Activated CD4-positive, alpha-beta T cell treated with anti-CD3 and anti-CD28 coated beads, Interleukin-2, amount 10 ng/mL, durations not matched to agents 24 days and 14 days (primary cell): ENCODE data around the gene HDAC1. TPM values are rescaled to one million over a fixed set of nuclear protein-coding genes. Genes with fewer than 3 reads are reported as not detected.
"Not testable (repeated sequence)": the region's sequence is repeated elsewhere in the genome, so short reads cannot be mapped to it uniquely, and the experiment has no call there.

Source experiments
- DNase-seq: peaks from one replicate; pipeline ENCODE4 v3.0.0; 2022
- H3K27ac Mint-ChIP-seq: one replicate; pipeline ENCODE4 v1.8.0; 2022; ENCODE audit warnings: mild to moderate bottlenecking, mixed read lengths
- H3K27me3 Mint-ChIP-seq: one replicate; pipeline ENCODE4 v1.8.0; 2022; ENCODE audit warnings: mixed read lengths
- H3K36me3 Mint-ChIP-seq: one replicate; pipeline ENCODE4 v1.8.0; 2022; ENCODE audit warnings: low read depth, mild to moderate bottlenecking, mixed read lengths
- H3K4me1 Mint-ChIP-seq: one replicate; pipeline ENCODE4 v1.8.0; 2021; ENCODE audit warnings: mixed read lengths
- H3K4me3 Mint-ChIP-seq: one replicate; pipeline ENCODE4 v1.8.0; 2022; ENCODE audit warnings: mild to moderate bottlenecking, moderate library complexity, mixed read lengths
- H3K9me3 Mint-ChIP-seq: one replicate; pipeline ENCODE4 v1.8.0; 2021; ENCODE audit warnings: mixed read lengths
- intact Hi-C: fragments of 100-400 bp; cut with micrococcal nuclease; formaldehyde crosslinking; loops from one replicate; pipeline ENCODE4 v1.15.1; 2023
- total RNA-seq: library from RNA; stranded (reverse); gene quantifications from 2 replicates; pipeline ENCODE4 v1.2.3, GENCODE V29; 2022

The HDAC1 gene
- 181 and 184 TPM in 2 replicates for total RNA-seq

DNA sequence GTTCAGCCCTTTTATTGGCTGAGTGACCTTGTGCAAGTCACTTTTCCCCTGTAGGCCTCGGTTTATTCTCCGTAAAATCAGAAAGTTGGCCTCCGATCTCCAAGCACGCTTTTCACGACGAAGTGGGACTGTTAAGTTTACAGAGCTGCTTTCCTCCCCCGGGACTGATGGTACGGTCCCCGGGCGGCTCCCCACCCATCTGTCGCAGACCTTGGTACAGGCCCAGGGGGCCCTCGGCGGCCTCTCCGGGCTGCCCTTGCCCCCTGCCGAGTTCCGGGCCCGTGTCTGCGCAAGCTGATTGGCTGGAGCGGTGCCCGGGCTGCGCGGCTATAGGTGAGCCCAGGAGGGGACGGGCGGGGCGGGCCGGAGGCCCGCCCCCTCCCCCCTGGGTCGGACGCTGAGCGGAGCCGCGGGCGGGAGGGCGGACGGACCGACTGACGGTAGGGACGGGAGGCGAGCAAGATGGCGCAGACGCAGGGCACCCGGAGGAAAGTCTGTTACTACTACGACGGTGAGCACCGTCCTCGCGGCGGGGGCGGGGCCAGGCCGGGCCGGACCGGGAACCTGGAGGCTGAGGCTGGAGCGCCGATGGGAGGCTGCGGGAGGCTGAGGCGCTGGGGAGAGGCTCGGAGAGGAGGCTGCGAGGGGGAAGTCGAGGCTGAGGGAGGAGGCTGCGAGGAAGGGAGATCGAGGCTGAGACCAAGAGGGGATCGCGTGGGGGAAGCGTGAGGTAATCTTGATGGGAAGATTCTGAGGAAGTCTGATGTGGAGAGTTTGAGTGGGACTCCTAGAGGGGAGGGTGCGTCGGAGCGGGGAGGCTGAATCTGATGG, at the start of gene HDAC1:
Gene HDAC1, plus strand, starts transcription at position 376 of the 831 bp plus-strand sequence. Its CDS starts 87 bp downstream, at position 463.
- peaks cover 32% of the 10 kb centered on the region for H3K4me1 Mint-ChIP-seq
- no peaks in the 10 kb centered on the region for H3K9me3 Mint-ChIP-seq
- peaks cover 29% of the 10 kb centered on the region for H3K36me3 Mint-ChIP-seq
- intact Hi-C loops = loop anchor here (1.0 to 2.0 kb wide), 6 partner anchors 19 to 103 kb away; partner anchors contain the start of genes BSDC1, EIF3I, LCK and MARCKSL1
- no peaks in the 10 kb centered on the region for H3K27me3 Mint-ChIP-seq
- H3K27ac Mint-ChIP-seq = peak within 1 kb of the TSS; percentile 99
- peak; percentile 99 for DNase-seq
- peak within 1 kb of the TSS; percentile 97 for H3K4me3 Mint-ChIP-seq

DNA sequence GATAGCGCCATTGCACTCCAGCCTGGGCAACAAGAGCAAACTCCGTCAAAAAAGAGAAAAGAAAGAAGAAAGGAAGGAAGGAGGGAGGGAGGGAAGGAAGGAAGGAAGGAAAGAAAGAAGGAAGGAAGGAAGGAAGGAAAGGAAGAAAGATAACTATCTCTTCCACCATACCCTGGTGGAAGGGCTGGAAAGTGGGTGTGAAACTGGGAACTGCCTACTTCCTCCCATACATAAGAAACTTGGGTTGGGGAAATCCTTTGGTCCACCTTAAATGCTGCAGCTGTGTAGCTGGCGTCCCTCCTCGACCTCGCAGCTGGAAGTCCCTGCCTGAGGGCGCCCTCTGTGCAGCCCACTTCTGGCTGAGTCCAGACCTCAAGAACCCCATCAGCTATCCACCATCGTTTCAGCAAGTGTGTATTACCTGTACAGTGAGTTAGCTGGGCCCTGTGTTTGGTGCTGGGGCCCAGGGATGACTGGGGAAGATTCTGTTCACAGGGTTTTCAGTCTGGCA, 49.5 kb upstream of the HDAC1 start:
- Mint-ChIP-seq H3K4me1 (peaks cover 23% of the 10 kb centered on the region), H3K4me3 (no peak overlapping the region), H3K27me3 (no peaks in the 10 kb centered on the region), H3K27ac (no peak overlapping the region), H3K36me3 (no peaks in the 10 kb centered on the region), H3K9me3 (no peaks in the 10 kb centered on the region)
- intact Hi-C loops = no loop called here
- no peak for DNase-seq

DNA sequence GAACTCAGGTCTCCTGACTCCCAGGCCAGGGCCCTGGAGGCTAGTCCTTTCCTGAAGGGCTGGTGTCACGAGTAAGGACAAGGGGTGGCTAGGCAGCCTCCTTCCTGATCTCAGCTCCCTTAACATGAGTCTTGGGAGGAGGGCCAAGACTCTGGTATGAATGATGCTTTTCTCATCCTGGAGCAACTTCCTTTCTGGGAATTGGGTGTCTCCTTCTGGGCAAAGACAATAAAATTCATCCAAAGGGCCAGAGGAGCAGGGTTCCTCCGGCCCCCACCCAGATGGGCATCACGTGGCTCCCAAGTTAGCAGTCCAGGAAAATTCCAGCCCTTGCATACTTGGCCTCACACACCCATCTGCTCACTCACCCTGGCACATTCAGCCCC, 45.0 kb upstream of the HDAC1 start, which contains the start of gene FAM167B:
Gene FAM167B, plus strand, starts transcription at position 335 of the 386 bp plus-strand sequence. CDS start 200 bp downstream, outside the sequence.
- peaks cover 7% of the 10 kb centered on the region for H3K36me3 Mint-ChIP-seq
- H3K4me1 Mint-ChIP-seq = peaks cover 53% of the 10 kb centered on the region
- H3K27ac Mint-ChIP-seq = peak within 1 kb of the TSS; percentile 96
- intact Hi-C loops = no loop called here
- H3K27me3 Mint-ChIP-seq = no peaks in the 10 kb centered on the region
- H3K4me3 Mint-ChIP-seq = peak within 1 kb of the TSS; percentile 69
- DNase-seq = no peak
- H3K9me3 Mint-ChIP-seq = no peaks in the 10 kb centered on the region

DNA sequence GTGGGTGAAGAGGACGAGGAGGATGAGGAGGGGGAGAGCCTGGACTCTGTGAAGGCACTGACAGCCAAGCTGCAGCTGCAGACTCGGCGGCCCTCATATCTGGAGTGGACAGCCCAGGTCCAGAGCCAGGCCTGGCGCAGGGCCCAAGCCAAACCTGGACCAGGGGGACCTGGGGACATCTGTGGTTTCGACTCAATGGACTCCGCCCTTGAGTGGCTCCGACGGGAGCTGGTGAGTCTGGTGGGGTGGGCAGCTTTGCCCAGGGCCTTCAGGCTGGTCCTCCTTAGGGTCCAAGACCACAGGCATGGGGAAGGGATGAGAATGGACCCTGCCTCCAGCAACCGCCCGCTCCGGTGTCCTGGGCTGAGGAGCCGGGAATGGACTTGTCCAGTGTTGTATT, 44.4 kb upstream of the HDAC1 start:
- H3K27me3 Mint-ChIP-seq = no peaks in the 10 kb centered on the region
- peaks cover 54% of the 10 kb centered on the region for H3K4me1 Mint-ChIP-seq
- DNase-seq = no peak
- intact Hi-C loops = no loop called here
- peak overlapping the region; percentile 69 for H3K4me3 Mint-ChIP-seq
- no peaks in the 10 kb centered on the region for H3K9me3 Mint-ChIP-seq
- H3K27ac Mint-ChIP-seq = peak overlapping the region; percentile 96
- peaks cover 12% of the 10 kb centered on the region for H3K36me3 Mint-ChIP-seq

DNA sequence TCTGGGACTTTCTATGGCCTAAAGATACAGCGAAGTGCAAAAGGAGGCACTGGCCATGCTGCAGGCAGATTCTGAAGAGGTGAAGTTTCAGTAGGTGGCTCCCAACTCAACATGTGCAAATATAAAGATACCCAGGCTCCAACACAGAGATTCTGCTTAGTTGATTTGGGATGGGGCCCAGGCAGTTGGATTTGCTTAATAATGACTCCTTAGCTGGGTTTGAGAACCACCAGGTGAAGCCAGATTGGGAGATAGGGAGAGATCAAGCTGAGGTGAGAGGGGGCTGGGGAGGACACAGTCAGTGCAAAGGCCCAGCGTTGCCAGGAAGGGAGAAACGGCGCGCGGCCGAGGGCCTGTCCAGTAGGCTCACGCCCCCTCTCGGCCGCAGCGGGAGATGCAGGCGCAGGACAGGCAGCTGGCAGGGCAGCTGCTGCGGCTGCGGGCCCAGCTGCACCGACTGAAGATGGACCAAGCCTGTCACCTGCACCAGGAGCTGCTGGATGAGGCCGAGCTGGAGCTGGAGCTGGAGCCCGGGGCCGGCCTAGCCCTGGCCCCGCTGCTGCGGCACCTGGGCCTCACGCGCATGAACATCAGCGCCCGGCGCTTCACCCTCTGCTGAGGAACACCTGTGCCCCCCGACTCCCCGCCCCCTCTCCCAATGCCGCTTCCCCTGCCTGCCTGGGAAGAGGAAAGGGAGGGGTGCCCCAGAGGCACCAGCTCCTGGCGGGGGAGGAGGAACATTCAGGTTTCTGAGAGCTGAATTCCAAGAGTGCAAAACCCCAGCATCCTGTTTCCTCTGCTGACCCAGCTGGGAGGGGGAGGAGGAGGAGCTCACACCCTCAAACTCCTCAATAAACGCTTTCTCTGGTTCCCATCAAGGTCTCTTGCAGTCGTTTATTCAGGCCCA, 43.6 kb upstream of the HDAC1 start:
- Mint-ChIP-seq H3K27me3 (no peaks in the 10 kb centered on the region), H3K36me3 (peaks cover 19% of the 10 kb centered on the region), H3K9me3 (no peaks in the 10 kb centered on the region), H3K4me3 (peak overlapping the region; percentile 69), H3K4me1 (peaks cover 58% of the 10 kb centered on the region), H3K27ac (peak overlapping the region; percentile 97)
- intact Hi-C loops = loop anchor here (2.0 kb wide), 1 partner anchor 403 kb away; the partner anchor contains the start of genes RBBP4 and ZBTB8OS
- peak; percentile 94 for DNase-seq

DNA sequence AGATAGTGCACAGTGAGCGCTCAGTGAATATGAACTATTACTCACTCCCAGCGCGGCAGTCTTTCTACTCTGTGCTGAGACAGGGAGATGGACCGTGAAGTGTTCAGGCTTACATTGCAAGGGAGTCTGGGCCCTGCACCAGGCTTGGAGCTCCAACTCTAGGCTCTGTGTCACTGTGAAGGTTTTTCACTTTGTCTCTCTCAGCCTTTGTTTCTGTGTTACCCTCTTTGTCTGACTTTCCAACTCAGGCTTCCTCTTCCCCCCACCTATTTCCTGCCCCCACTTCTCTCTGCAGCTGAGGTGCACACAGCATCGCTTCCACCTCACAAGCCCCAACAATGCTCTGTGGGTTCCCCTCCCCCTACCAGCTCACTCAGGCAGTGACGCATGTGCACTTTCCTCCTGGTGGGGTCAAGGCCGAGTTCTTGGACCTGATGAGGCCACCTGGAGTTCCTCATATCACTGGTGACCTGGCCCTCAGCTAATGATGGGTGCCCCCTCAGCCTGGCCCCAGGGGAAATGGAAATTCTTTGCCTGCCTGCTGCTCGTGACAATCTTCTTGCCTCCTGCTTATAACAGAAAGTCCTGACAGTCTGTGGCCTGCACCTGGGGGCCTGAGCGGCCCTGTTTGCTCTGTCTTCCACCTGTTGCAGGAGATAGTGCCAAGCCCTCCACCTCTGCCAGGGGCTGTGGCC, 41.9 kb upstream of the HDAC1 start:
- Mint-ChIP-seq H3K9me3 (no peaks in the 10 kb centered on the region), H3K36me3 (peaks cover 26% of the 10 kb centered on the region), H3K4me1 (peaks cover 70% of the 10 kb centered on the region), H3K27me3 (no peaks in the 10 kb centered on the region), H3K27ac (peak overlapping the region; percentile 97), H3K4me3 (peak overlapping the region; percentile 98)
- intact Hi-C loops = loop anchor here (1.0 to 10.0 kb wide), 7 partner anchors 28 to 401 kb away; partner anchors contain the start of genes EIF3I, HDAC1, RBBP4 and TMEM234
- DNase-seq = peak; percentile 95

DNA sequence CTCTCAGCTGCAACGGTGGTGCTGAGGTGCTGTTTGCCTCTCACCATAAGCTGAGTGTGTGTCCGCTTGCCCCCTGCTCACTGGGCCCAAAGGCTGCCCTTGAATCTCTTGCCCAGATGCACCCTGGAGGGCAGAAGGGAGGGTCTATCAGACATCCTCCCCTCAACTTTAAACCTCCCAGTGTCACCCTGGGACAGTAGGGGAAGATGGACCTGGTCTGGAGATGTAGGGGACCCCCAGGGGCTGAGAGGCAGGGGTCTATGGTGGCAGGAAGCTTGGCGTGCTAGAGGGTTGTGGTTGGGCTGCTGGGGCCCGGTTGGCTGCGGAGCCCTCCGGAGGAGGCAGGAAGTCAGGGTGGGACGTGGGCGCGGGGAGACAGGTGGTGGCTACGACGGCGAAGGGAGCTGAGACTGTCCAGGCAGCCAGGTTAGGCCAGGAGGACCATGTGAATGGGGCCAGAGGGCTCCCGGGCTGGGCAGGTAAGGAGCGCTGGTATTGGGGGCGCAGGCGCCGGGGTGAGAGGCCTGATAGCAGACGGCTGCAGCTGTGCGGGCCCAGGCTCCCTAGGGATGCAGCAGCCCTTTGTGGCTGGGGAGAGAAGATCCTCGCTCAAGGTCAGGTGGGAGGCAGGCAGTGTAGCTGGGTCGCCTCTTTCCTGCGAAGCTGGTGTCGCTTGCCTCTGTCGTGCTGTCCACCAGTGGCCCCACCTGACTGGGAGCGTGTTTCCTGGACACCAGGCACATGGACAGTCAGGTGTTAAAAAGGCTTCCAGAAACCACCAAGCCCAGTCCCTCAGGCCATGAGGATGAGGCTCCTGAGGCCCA, 40.8 kb upstream of the HDAC1 start, which contains the start of gene LCK:
Gene LCK, plus strand, starts transcription at position 373 of the 824 bp plus-strand sequence. CDS start 23,065 bp downstream, outside the sequence.
- intact Hi-C loops = loop anchor here (1.0 to 10.0 kb wide), 6 partner anchors 29 to 309 kb away; partner anchors contain the start of genes EIF3I, HDAC1, TMEM234 and TMEM39B
- H3K27ac Mint-ChIP-seq = peak within 1 kb of the TSS; percentile 97
- DNase-seq = peak; percentile 90
- peaks cover 75% of the 10 kb centered on the region for H3K4me1 Mint-ChIP-seq
- no peaks in the 10 kb centered on the region for H3K9me3 Mint-ChIP-seq
- H3K27me3 Mint-ChIP-seq = no peaks in the 10 kb centered on the region
- peaks cover 31% of the 10 kb centered on the region for H3K36me3 Mint-ChIP-seq
- H3K4me3 Mint-ChIP-seq = peak within 1 kb of the TSS; percentile 98

DNA sequence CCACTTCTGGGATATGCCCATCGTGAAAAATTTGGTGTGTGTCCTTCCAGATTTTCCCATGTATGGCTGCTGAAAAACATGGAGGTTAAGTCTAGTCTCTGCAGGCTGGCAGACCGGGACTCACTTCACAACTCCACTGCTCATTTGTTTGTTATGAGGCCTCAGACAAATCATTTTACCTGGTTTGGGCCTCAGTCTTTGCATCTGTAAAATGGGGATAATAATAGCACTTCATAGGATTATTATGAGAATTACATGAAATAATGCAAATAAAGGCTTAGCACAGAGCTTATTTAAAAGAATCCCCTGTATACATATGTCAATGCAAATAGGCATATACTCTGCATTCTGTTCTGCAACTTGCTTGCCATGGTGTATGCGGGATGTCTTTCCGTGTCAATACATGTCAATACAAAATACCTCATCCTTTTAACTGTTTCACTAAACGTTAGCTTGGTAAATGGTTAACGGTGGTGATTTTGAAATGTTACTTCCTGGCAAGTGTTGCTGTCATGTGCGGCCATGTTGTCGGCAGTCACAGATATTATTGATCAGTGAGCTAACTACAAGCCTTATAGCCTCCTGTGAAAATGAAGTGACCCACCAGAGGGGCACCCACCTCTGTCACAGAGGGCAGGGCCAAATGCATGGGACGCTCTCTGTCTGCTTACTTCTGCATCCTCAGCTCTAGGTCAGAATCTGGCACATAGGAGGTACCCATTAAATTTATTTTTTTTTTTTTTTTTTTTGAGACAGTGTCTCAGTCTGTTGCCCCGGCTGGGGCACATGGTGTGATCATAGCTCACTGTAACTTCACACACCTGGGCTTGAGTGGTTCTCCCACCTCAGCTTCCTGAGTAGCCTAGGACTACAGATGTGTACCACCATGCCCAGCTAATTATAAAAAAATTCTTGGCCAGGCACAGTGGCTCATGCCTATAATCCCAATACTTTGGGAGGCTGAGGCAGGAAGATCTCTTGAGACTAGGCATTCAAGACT, 36.5 kb upstream of the HDAC1 start:
- H3K4me3 Mint-ChIP-seq = peak overlapping the region; percentile 98
- peak; percentile 81 for DNase-seq
- H3K4me1 Mint-ChIP-seq = peaks cover 57% of the 10 kb centered on the region
- intact Hi-C loops = loop anchor here (10.0 kb wide), 1 partner anchor 181 kb away; the partner anchor contains the start of gene TMEM39B
- no peaks in the 10 kb centered on the region for H3K27me3 Mint-ChIP-seq
- peaks cover 53% of the 10 kb centered on the region for H3K36me3 Mint-ChIP-seq
- H3K9me3 Mint-ChIP-seq = no peaks in the 10 kb centered on the region
- H3K27ac Mint-ChIP-seq = peak overlapping the region; percentile 90

DNA sequence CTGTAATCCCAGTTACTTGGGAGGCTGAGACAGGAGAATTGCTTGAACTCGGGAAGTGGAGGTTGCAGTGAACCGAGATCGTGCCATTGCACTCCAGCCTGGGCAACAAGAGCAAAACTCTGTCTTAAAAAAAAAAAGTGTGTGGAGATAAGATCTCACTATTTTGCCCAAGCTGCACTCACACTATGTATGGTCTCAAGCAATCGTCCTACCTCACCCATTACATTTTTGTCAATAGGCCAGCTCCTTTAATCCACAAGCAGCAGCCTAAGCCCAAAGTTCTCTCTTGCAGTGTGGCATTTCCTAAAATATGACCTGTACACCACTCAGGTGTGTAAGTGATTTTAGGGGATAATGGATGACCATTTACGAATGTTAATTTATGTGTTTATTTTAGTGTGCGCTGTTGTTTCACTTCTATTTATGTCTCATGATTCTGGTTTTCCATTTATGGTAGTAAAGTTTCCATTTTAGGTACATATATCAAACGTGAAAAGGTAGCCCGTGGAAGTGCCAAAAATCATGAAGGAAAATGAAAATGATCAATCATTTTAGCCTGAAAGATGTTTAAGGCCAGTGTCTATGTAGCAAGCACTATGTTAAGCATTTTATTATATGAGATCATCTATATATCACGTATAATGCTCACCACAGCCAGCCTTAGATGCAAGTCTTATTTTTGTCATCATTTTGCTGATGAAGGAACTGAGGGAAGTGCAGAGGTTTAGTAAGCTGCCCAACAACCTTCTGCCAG, 35.2 kb upstream of the HDAC1 start:
- Mint-ChIP-seq H3K4me3 (peak overlapping the region; percentile 83), H3K4me1 (peaks cover 52% of the 10 kb centered on the region), H3K9me3 (no peaks in the 10 kb centered on the region), H3K36me3 (peaks cover 53% of the 10 kb centered on the region), H3K27ac (peak overlapping the region; percentile 93), H3K27me3 (no peaks in the 10 kb centered on the region)
- intact Hi-C loops = loop anchor here (10.0 kb wide), 1 partner anchor 182 kb away; the partner anchor contains the start of gene TMEM39B
- peak; percentile 71 for DNase-seq

DNA sequence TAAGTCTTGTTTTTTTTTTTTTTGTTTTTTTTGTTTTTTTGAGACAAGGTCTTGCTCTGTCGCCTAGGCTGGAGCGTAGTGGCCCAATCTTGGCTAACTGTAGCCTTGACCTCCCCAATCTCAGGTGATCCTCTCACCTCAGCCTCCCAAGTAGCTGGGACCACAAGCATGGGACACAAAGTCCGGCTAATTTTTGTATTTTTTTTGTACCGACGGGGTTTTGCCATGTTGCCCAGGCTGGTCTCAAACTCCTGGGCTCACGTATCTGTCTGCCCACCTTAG, 34.7 kb upstream of the HDAC1 start:
- intact Hi-C loops = loop anchor here (10.0 kb wide), 1 partner anchor 182 kb away; the partner anchor contains the start of gene TMEM39B
- peak overlapping the region; percentile 93 for H3K27ac Mint-ChIP-seq
- H3K36me3 Mint-ChIP-seq = peaks cover 48% of the 10 kb centered on the region
- peaks cover 48% of the 10 kb centered on the region for H3K4me1 Mint-ChIP-seq
- no peaks in the 10 kb centered on the region for H3K27me3 Mint-ChIP-seq
- peak overlapping the region; percentile 83 for H3K4me3 Mint-ChIP-seq
- DNase-seq = no peak
- H3K9me3 Mint-ChIP-seq = no peaks in the 10 kb centered on the region

DNA sequence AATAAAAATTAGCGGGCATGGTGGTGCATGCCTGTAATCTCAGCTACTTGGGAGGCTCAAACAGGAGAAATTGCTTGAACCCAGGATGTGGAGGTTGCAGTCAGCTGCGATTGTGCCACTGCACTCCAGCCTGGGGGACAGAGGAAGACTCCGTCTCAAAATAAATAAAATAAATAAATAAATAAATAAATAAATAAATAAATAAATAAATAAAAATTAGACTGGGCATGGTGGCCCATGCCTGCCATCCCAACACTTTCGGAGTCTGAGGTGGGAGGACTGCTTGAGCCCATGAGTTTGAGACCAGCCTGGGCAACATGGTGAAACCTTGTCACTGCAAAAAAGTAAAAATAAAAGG, 28.7 kb upstream of the HDAC1 start:
- Mint-ChIP-seq H3K36me3 (peaks cover 40% of the 10 kb centered on the region), H3K27ac (peak overlapping the region; percentile 76)

More for the DNA sequence above, 28.7 kb upstream of the HDAC1 start:
- H3K27me3 Mint-ChIP-seq, intact Hi-C loops, H3K9me3 Mint-ChIP-seq, H3K4me3 Mint-ChIP-seq, DNase-seq: not testable (repeated sequence)
- peaks cover 36% of the 10 kb centered on the region for H3K4me1 Mint-ChIP-seq
